ENCODE data around the gene ZNF891. TPM values are rescaled to one million over a fixed set of nuclear protein-coding genes. Genes with fewer than 3 reads are reported as not detected.

The ZNF891 gene
- total and polyA plus RNA-seq, 2 of the 4 experiments (the other 2 are of a cell fraction): 0.26 to 0.36 TPM

- H3K36me3 ChIP-seq (ENCODE audit: control insufficient read depth, insufficient read depth, low read length): peaks cover 19% of the 10 kb centered on the region
- H4K91ac ChIP-seq (ENCODE audit: insufficient read depth, low read depth, low read length): no peak overlapping the region
- H2BK15ac ChIP-seq (ENCODE audit: low read depth, low read length): no peak overlapping the region
- no peak overlapping the region for H3K4ac ChIP-seq (ENCODE audit: low read depth, low read length)
- no peaks in the 10 kb centered on the region for H3K27me3 ChIP-seq (ENCODE audit: control insufficient read depth, insufficient read depth, low read length)
- WGBS, 2 experiments (ENCODE audit: extremely low coverage in 2 of 2, insufficient read length in 1 of 2): no CpG with 5 or more reads among the region's 2 CpGs
- no peaks in the 10 kb centered on the region for H3K4me1 ChIP-seq (ENCODE audit: control insufficient read depth, insufficient read depth, low read length)
- no peaks in the 10 kb centered on the region for H4K20me1 ChIP-seq (ENCODE audit: insufficient read depth, low read length)
- ATAC-seq (ENCODE audit: low read depth) (no peak), DNase-seq (no peak)
- H3K27ac ChIP-seq (ENCODE audit: insufficient read depth, low read length): no peak overlapping the region
- peaks cover 79% of the 10 kb centered on the region for H3K9me3 ChIP-seq (ENCODE audit: control insufficient read depth, insufficient read depth, low read length)
- H3K9ac ChIP-seq (ENCODE audit: low read depth, low read length): no peak overlapping the region
- H2AK5ac ChIP-seq (ENCODE audit: low read depth, low read length): no peak overlapping the region
- H2AFZ ChIP-seq (replicated peaks; ENCODE audit: low read length, poor library complexity): no peak overlapping the region
- no peaks in the 10 kb centered on the region; a peak in 1 of 4 replicates for H3K79me1 ChIP-seq (ENCODE audit: low read depth in 1 of 2, low read length in 2 of 2)
- H3K4me3 ChIP-seq (ENCODE audit: insufficient read depth, low read depth, low read length): no peak overlapping the region
- H2BK120ac ChIP-seq (ENCODE audit: low read depth, low read length): no peak overlapping the region
- no peak overlapping the region for H2BK5ac ChIP-seq (ENCODE audit: low read depth, low read length, poor library complexity, severe bottlenecking)
- H2BK20ac ChIP-seq (ENCODE audit: low read depth, low read length): no peak overlapping the region
- intact Hi-C loops (cut with micrococcal nuclease) (no loop called here), in situ Hi-C loops (cut with MboI; ENCODE audit: low sequenced_read_pairs) (no loop called here), dilution Hi-C loops (cut with HindIII; ENCODE audit: low sequenced_read_pairs, unreplicated experiment) (no loop called here)
- no peak overlapping the region for H4K5ac ChIP-seq (ENCODE audit: low read depth, low read length)
- no peak overlapping the region for H3K14ac ChIP-seq (replicated peaks; ENCODE audit: low read depth, low read length)
- no peak overlapping the region for H2AK9ac ChIP-seq (replicated peaks; ENCODE audit: low read depth, low read length, poor library complexity)
- no peak overlapping the region for H3K23ac ChIP-seq (ENCODE audit: low read depth, low read length)
- POLR2A ChIA-PET (ENCODE audit: unreplicated experiment): no interaction called here
- TF ChIP-seq CTCF (conservative IDR thresholded peaks at IDR 0.05; ENCODE audit: low read depth, low read length): no peak
- TF ChIP-seq MAZ (IDR thresholded peaks at IDR 0.05; ENCODE audit: borderline replicate concordance, low read depth, low read length): no peak
- peak; percentile 30 for TF ChIP-seq MAFK (IDR thresholded peaks at IDR 0.05; ENCODE audit: low read depth, low read length)
- TF ChIP-seq MXI1 (IDR thresholded peaks at IDR 0.05; ENCODE audit: borderline replicate concordance, low read depth, low read length): no peak
- no peak overlapping the region for H3K18ac ChIP-seq (ENCODE audit: low read depth, low read length)
- BruUV-seq (replicated peaks): no TSS peak
- no peaks in the 10 kb centered on the region for H3K9me1 ChIP-seq (ENCODE audit: insufficient read depth, low read length)
- CTCF ChIA-PET: no interaction called here
- no peak overlapping the region for H3K56ac ChIP-seq (ENCODE audit: extremely low read depth, insufficient read depth, low read length)
- H4K8ac ChIP-seq (ENCODE audit: low read depth in 2 of 2, low read length in 2 of 2): no peak overlapping the region
- no peak overlapping the region for H3K4me2 ChIP-seq (ENCODE audit: low read depth, low read length)
These were observed 21.9 kb downstream of the ZNF891 start for GRCh38 chr12:133108150-133108549.
